Osteoblast (primary cell): ENCODE results near the gene AMN1. TPM values are rescaled to one million over a fixed set of nuclear protein-coding genes. Genes with fewer than 3 reads are reported as not detected.
"Not testable (repeated sequence)": the region's sequence is repeated elsewhere in the genome, so short reads cannot be mapped to it uniquely, and the experiment has no call there.

Source experiments
- DNase-seq: peaks from one replicate; pipeline ENCODE4 v3.0.0; 2011; ENCODE audit warnings: low spot score, mixed read lengths; ENCODE audit not compliant: insufficient read length; ENCODE audit errors: missing footprints
- H2AFZ ChIP-seq: 2 replicates; pipeline ENCODE4 v1.6.0; 2011; ENCODE audit warnings: mild to moderate bottlenecking, low read length
- H3K27ac ChIP-seq: 2 replicates; pipeline ENCODE4 v1.5.1; 2011; ENCODE audit warnings: mild to moderate bottlenecking, low read depth, low read length, moderate library complexity
- H3K27me3 ChIP-seq: 2 replicates; pipeline ENCODE4 v1.6.0; 2012; ENCODE audit warnings: mild to moderate bottlenecking, control low read depth, inconsistent platforms, low read length, moderate library complexity; ENCODE audit not compliant: insufficient read depth
- H3K36me3 ChIP-seq: 2 replicates; pipeline ENCODE4 v1.5.1; 2011; ENCODE audit warnings: mild to moderate bottlenecking, low read length, control low read depth, moderate library complexity; ENCODE audit not compliant: insufficient read depth
- H3K4me1 ChIP-seq: 2 replicates; pipeline ENCODE4 v1.5.1; 2011; ENCODE audit warnings: mild to moderate bottlenecking, low read length, control low read depth, moderate library complexity; ENCODE audit not compliant: insufficient read depth
- H3K4me2 ChIP-seq: 2 replicates; pipeline ENCODE4 v1.6.0; 2011; ENCODE audit warnings: mild to moderate bottlenecking, low read length; ENCODE audit not compliant: insufficient read depth
- H3K4me3 ChIP-seq: fragments of 200-600 bp; sonication (generic); 3 replicates; pipeline ENCODE4 v1.5.1; 2012; ENCODE audit warnings: mild to moderate bottlenecking, low read length, inconsistent platforms; ENCODE audit not compliant: insufficient read depth
- H3K79me2 ChIP-seq: 2 replicates; pipeline ENCODE4 v1.6.0; 2012; ENCODE audit warnings: mild to moderate bottlenecking, low read length, control low read depth, inconsistent platforms; ENCODE audit not compliant: insufficient read depth
- H3K9me3 ChIP-seq: 2 replicates; pipeline ENCODE4 v1.5.1; 2011; ENCODE audit warnings: low read depth, low read length, control low read depth
- H4K20me1 ChIP-seq: 2 replicates; pipeline ENCODE4 v1.6.0; 2012; ENCODE audit warnings: mild to moderate bottlenecking, low read length, control low read depth; ENCODE audit not compliant: insufficient read depth
- total RNA-seq: library from RNA; depleted of rRNA; stranded (reverse); fragments of >200 nt; gene quantifications from 2 replicates; pipeline ENCODE4 v1.2.3, GENCODE V29; 2012
- TF ChIP-seq, protein P1 (sequence below): IDR thresholded peaks from 2 replicates; pipeline ENCODE4 v1.5.1; 2011; ENCODE audit warnings: mild to moderate bottlenecking, low read depth, low read length, moderate library complexity; ENCODE audit errors: extremely low read depth

AMN1 gene
- total RNA-seq, 1 donor = 5.4 TPM

GRCh38 chr12:31714406-31715271 is 14.2 kb downstream of the AMN1 start:
- no peak overlapping the region for H3K4me2 ChIP-seq

DNA sequence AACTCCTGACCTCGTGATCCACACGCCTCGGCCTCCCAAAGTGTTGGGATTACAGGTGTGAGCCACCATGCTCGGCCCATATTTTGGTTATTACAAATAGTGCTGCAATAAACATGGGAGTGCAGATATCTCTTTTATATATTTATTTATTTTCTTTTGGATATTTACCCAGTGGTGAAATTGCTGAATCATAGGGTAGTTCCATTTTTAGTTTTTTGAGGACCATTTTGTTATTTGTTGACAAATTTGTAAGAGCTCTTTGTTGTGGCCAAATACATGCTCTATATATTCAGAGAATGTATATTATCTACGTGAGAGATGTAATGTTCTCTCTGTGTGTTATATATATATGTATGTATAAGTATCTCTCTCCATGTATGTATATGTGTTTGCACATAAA is 15.9 kb downstream of the AMN1 start:
- Histone ChIP-seq H2AFZ (no peak overlapping the region), H3K4me3 (no peak overlapping the region), H3K27me3 (no peaks in the 10 kb centered on the region), H3K36me3 (no peaks in the 10 kb centered on the region), H3K4me2 (no peak overlapping the region), H3K4me1 (no peaks in the 10 kb centered on the region), H3K9me3 (no peaks in the 10 kb centered on the region), H3K79me2 (no peaks in the 10 kb centered on the region), H4K20me1 (no peaks in the 10 kb centered on the region), H3K27ac (no peak overlapping the region)
- TF ChIP-seq, protein P1, sequence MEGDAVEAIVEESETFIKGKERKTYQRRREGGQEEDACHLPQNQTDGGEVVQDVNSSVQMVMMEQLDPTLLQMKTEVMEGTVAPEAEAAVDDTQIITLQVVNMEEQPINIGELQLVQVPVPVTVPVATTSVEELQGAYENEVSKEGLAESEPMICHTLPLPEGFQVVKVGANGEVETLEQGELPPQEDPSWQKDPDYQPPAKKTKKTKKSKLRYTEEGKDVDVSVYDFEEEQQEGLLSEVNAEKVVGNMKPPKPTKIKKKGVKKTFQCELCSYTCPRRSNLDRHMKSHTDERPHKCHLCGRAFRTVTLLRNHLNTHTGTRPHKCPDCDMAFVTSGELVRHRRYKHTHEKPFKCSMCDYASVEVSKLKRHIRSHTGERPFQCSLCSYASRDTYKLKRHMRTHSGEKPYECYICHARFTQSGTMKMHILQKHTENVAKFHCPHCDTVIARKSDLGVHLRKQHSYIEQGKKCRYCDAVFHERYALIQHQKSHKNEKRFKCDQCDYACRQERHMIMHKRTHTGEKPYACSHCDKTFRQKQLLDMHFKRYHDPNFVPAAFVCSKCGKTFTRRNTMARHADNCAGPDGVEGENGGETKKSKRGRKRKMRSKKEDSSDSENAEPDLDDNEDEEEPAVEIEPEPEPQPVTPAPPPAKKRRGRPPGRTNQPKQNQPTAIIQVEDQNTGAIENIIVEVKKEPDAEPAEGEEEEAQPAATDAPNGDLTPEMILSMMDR = no peak
- no peak for DNase-seq

More at GRCh38 chr12:31714406-31715271, 14.2 kb downstream of the AMN1 start:
- TF ChIP-seq, protein P1 = no peak
- no peaks in the 10 kb centered on the region for H3K36me3 ChIP-seq
- H2AFZ ChIP-seq = no peak overlapping the region
- no peaks in the 10 kb centered on the region for H3K79me2 ChIP-seq
- no peaks in the 10 kb centered on the region for H3K9me3 ChIP-seq
- DNase-seq = no peak
- H3K4me1 ChIP-seq = no peaks in the 10 kb centered on the region
- no peak overlapping the region for H3K4me3 ChIP-seq
- no peak overlapping the region for H3K27ac ChIP-seq
- H4K20me1 ChIP-seq = no peaks in the 10 kb centered on the region
- H3K27me3 ChIP-seq = no peaks in the 10 kb centered on the region

DNA sequence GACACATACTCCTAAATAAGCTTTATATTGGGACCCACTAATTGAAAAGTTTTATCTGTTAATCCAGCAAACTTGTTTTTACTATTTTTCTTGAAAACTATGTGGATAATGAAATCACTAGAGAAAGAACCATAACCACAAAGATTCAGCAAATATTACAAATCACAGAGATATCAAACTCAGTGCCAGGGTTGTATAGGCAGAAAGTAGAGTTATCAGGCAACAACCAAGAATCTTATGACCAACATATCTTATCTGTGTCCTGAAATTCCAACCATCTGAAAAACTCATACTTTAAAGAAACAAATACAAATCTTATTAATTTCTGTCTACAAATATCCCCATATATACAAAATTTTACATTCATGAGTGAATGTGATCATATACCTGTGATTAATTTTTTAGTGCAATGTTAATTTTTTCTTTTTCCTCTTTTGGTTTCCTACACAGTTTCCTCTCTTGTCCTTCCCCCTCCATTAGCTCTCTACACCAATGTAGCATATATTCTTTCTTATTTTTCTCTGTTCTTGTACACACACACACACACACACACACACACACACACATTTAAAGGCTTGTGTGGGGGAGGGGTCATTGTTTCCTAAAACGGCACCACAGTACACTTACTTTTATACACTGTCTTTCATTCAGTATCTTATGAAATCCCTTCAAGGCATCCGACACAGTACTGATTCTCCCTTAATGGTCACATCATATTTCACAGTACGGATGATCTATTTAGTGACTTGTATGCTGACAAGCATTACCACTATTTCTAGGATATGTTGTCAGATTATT is 18.6 kb downstream of the AMN1 start:
- Histone ChIP-seq H3K4me3 (no peak overlapping the region), H4K20me1 (no peaks in the 10 kb centered on the region), H3K9me3 (no peaks in the 10 kb centered on the region), H3K4me1 (no peaks in the 10 kb centered on the region), H3K4me2 (no peak overlapping the region), H3K27me3 (no peaks in the 10 kb centered on the region), H3K36me3 (no peaks in the 10 kb centered on the region), H2AFZ (no peak overlapping the region), H3K27ac (no peak overlapping the region), H3K79me2 (no peaks in the 10 kb centered on the region)
- no peak for DNase-seq
- TF ChIP-seq, protein P1 = no peak

DNA sequence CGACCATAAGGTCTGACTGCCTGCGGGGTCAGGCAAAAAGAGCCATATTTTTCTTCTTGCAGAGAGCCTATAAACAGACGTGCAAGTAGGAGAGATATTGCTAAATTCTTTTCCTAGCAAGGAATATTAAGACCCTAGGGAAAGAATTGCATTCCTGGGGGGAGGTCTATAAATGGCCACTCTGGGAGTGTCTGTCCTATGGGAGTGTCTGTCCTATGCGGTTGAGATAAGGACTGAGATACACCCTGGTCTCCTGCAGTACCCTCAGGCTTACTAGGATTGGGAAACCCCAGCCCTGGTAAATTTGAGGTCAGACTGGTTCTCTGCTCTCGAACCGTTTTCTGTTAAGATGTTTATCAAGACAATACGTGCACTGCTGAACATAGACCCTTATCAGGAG is 20.7 kb downstream of the AMN1 start:
- H3K27me3 ChIP-seq, H3K9me3 ChIP-seq, DNase-seq: not testable (repeated sequence)

More for the DNA sequence above, 20.7 kb downstream of the AMN1 start:
- not testable (repeated sequence) for H3K4me3 ChIP-seq, H4K20me1 ChIP-seq, H3K36me3 ChIP-seq, H3K4me2 ChIP-seq, H3K4me1 ChIP-seq, H3K27ac ChIP-seq, H2AFZ ChIP-seq, H3K79me2 ChIP-seq
